ENCODE measurements around the gene ABCC1.
"Not testable (repeated sequence)": the region's sequence is repeated elsewhere in the genome, so short reads cannot be mapped to it uniquely, and the experiment has no call there.

GRCh38 chr16:15918314-15918713 lies 31.1 kb upstream of the ABCC1 start:
- TF ChIP-seq POLR2A (IDR thresholded peaks at IDR 0.05; ENCODE audit: low read length); GATA1 (IDR thresholded peaks at IDR 0.05; ENCODE audit: low read depth, low read length): not testable (repeated sequence)
